GM19324 (cell line): Measurements from ENCODE around the gene MATN4.

Source experiments
- ATAC-seq: cut with Tn5 transposase; IDR thresholded peaks from one replicate; pipeline ENCODE4 v1.9.1; 2021; ENCODE audit warnings: mild to moderate bottlenecking, moderate library complexity; ENCODE audit not compliant: unreplicated experiment, low FRiP score

The MATN4 gene

GRCh38 chr20:45316150-45317080 is 8.3 kb upstream of the MATN4 start:
- no peak for ATAC-seq

GRCh38 chr20:45315672-45316071 is 7.6 kb upstream of the MATN4 start:
- no peak for ATAC-seq

- no peak for ATAC-seq
These were observed 5.8 kb upstream of the MATN4 start for GRCh38 chr20:45313943-45314342.

GRCh38 chr20:45313065-45313695 is 5.1 kb upstream of the MATN4 start:
- ATAC-seq: no peak

GRCh38 chr20:45312241-45312640 is 4.1 kb upstream of the MATN4 start:
- ATAC-seq: no peak

GRCh38 chr20:45311589-45312211 is 3.6 kb upstream of the MATN4 start:
- ATAC-seq: no peak

GRCh38 chr20:45309075-45309474 is 976 bp upstream of the MATN4 start:
- ATAC-seq: no peak

GRCh38 chr20:45307076-45307640 is 941 bp downstream of the MATN4 start:
- no peak for ATAC-seq

GRCh38 chr20:45306431-45306982 is 1.6 kb downstream of the MATN4 start, which contains the start of gene RBPJL:
RBPJL (plus strand) TSS chr20:45306840; CDS start chr20:45306923, 83 bp downstream.
- no peak for ATAC-seq

- no peak for ATAC-seq
These were observed 2.8 kb downstream of the MATN4 start for GRCh38 chr20:45305262-45305661.

GRCh38 chr20:45304464-45304999 is 3.6 kb downstream of the MATN4 start:
- no peak for ATAC-seq

GRCh38 chr20:45303586-45304463 is 4.3 kb downstream of the MATN4 start:
- ATAC-seq: no peak

GRCh38 chr20:45301824-45302271 is 6.3 kb downstream of the MATN4 start:
- ATAC-seq: no peak

GRCh38 chr20:45300961-45301360 is 7.1 kb downstream of the MATN4 start:
- no peak for ATAC-seq

- no peak for ATAC-seq
These were observed 8.3 kb downstream of the MATN4 start for GRCh38 chr20:45299786-45300185.

- no peak for ATAC-seq
These were observed 10.2 kb downstream of the MATN4 start for GRCh38 chr20:45297786-45298497.

GRCh38 chr20:45294659-45295058 is 13.4 kb downstream of the MATN4 start:
- ATAC-seq: no peak

GRCh38 chr20:45294003-45294368 is 14.1 kb downstream of the MATN4 start:
- ATAC-seq: no peak
